ENCODE results near the gene KCNIP3. TPM values are rescaled to one million over a fixed set of nuclear protein-coding genes. Genes with fewer than 3 reads are reported as not detected.

The KCNIP3 gene
- total RNA-seq: 2.0 and 2.5 TPM in 2 replicates

GRCh38 chr2:95296880-95297487 lies at the start of gene KCNIP3:
Gene KCNIP3, plus strand, starts transcription at chr2:95297347. Its CDS starts 92 bp downstream, at chr2:95297439.

GRCh38 chr2:95274291-95275150 lies 22.6 kb upstream of the KCNIP3 start, which contains the start of gene PROM2:
Gene PROM2, plus strand, starts transcription at chr2:95274449. Its CDS starts 137 bp downstream, at chr2:95274586.

DNA sequence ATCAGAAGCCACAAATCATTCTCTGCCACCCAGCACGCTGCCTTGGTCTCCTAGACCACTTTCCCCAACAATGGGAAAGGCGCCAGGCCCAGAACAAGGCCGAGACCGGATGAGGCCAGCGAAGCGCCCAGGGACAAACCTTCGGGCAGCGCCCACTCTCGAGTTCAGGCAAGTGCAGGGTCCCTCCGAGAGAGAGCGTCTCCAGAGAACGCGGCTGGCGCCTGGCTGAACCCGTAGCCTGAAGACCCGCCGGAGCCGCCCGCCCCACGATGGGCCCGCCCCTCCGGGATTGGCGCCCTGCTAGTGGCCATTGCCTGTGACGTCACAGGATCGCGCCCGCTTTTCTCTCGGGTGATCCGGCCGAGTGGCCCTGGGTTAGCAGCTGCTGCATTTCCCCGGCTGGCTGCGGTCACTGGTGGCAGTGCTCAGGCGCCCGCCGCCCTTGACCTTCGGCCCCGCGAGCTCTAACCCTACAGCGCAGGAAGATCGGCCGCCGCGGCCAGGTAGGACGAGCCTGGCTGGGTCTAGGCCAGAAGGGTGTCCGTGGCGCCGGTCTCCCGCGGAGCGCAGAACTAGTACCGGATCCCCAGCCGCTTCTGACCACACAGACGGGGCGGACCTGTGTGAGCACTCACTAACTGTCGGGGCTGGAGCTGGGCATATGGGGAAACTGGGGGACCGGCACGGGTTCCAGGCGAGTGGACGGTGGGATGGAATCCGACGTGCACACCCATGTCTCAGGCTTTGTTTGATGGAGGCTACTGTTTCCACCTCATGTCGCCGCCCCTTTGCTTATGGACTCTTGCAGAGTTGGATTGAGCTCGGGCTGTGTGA lies 105.4 kb downstream of the KCNIP3 start, which contains the start of gene FAHD2A:
Gene FAHD2A, plus strand, starts transcription at position 339 of the 834 bp plus-strand sequence. CDS start 2,851 bp downstream, outside the sequence.

Other genes starting within 250 kb of the KCNIP3 start
- gene MRPS5, start 175.5 kb upstream of the KCNIP3 start, total RNA-seq: 37.3 and 43.0 TPM in 2 replicates
- 4.6 and 5.5 TPM in 2 replicates for gene ZNF514, start 137.5 kb upstream of the KCNIP3 start, total RNA-seq
- gene ZNF2, start 131.5 kb upstream of the KCNIP3 start, total RNA-seq: 2.5 and 2.7 TPM in 2 replicates
- 2.2 and 2.8 TPM in 2 replicates for gene ZNF892, start 89.8 kb upstream of the KCNIP3 start, total RNA-seq
- gene PROM2, start 22.9 kb upstream of the KCNIP3 start, total RNA-seq: 0.17 and 0.45 TPM in 2 replicates
- gene FAHD2A, start 105.4 kb downstream of the KCNIP3 start, total RNA-seq: 27.5 and 32.8 TPM in 2 replicates
- gene TRIM43B, start 187.4 kb downstream of the KCNIP3 start, total RNA-seq: not detected in 2 replicates